GM23338 (cell line): ENCODE measurements around the gene TET2. TPM values are rescaled to one million over a fixed set of nuclear protein-coding genes. Genes with fewer than 3 reads are reported as not detected.

Source experiments
- ATAC-seq: fragments of 200-7000 bp; cut with Tn5 transposase; 3 replicates; pipeline ENCODE4 v1.9.1; 2020
- DNase-seq: peaks from one replicate; pipeline ENCODE4 v3.0.0-alpha.2; 2015; ENCODE audit warnings: low spot score
- H2AFZ ChIP-seq: fragments of 200-600 bp; sonication (generic); 2 replicates; pipeline ENCODE4 v1.8.0; 2016; ENCODE audit warnings: antibody characterized with exemption, mild to moderate bottlenecking, moderate library complexity
- H3F3A ChIP-seq: fragments of 200-600 bp; sonication (generic); replicated peaks from 2 replicates; pipeline ENCODE4 v1.8.0; 2017; ENCODE audit warnings: antibody characterized with exemption, mixed run types, low read depth
- H3K27ac ChIP-seq: fragments of 200-600 bp; sonication (generic); 2 replicates; pipeline ENCODE4 v1.6.1; 2016; ENCODE audit warnings: low read depth
- H3K27me3 ChIP-seq: fragments of 200-600 bp; sonication (generic); 2 replicates; pipeline ENCODE4 v1.8.0; 2016; ENCODE audit warnings: mild to moderate bottlenecking, mixed run types, moderate library complexity; ENCODE audit not compliant: insufficient read depth
- H3K36me3 ChIP-seq: fragments of 200-600 bp; sonication (generic); 2 replicates; pipeline ENCODE4 v1.8.0; 2016; ENCODE audit warnings: mild to moderate bottlenecking; ENCODE audit not compliant: insufficient read depth
- H3K4me1 ChIP-seq: fragments of 200-600 bp; sonication (generic); 2 replicates; pipeline ENCODE4 v1.8.0; 2016; ENCODE audit warnings: mild to moderate bottlenecking, moderate library complexity; ENCODE audit not compliant: insufficient read depth
- H3K4me2 ChIP-seq: fragments of 200-600 bp; sonication (generic); 2 replicates; pipeline ENCODE4 v1.7.1; 2017; ENCODE audit warnings: mixed run types
- H3K4me3 ChIP-seq: fragments of 200-600 bp; sonication (generic); 2 replicates; pipeline ENCODE4 v1.6.1; 2016; ENCODE audit warnings: mixed run types
- H3K79me2 ChIP-seq: fragments of 200-600 bp; sonication (generic); replicated peaks from 2 replicates; pipeline ENCODE4 v1.8.0; 2017; ENCODE audit warnings: mild to moderate bottlenecking; ENCODE audit not compliant: insufficient read depth
- H3K9me2 ChIP-seq: fragments of 200-600 bp; sonication (generic); 2 replicates; pipeline ENCODE4 v1.8.0; 2017; ENCODE audit not compliant: insufficient read depth
- H4K20me1 ChIP-seq: fragments of 200-600 bp; sonication (generic); replicated peaks from 2 replicates; pipeline ENCODE4 v1.8.0; 2017; ENCODE audit warnings: mild to moderate bottlenecking; ENCODE audit not compliant: insufficient read depth
- H3K27ac Mint-ChIP-seq: 2 replicates; pipeline ENCODE4 v1.8.0; 2020; ENCODE audit warnings: inconsistent platforms, mild to moderate bottlenecking, moderate library complexity, mixed read lengths
- H3K27me3 Mint-ChIP-seq: 3 replicates; pipeline ENCODE4 v1.8.0; 2022; ENCODE audit warnings: low read depth, mild to moderate bottlenecking, moderate library complexity, mixed read lengths, inconsistent platforms; ENCODE audit not compliant: insufficient read depth, poor library complexity
- H3K36me3 Mint-ChIP-seq: 3 replicates; pipeline ENCODE4 v1.8.0; 2021; ENCODE audit warnings: low read depth, mild to moderate bottlenecking, inconsistent platforms, moderate library complexity, mixed read lengths
- H3K4me1 Mint-ChIP-seq: 3 replicates; pipeline ENCODE4 v1.8.0; 2020; ENCODE audit warnings: mild to moderate bottlenecking, inconsistent platforms, mixed read lengths
- H3K4me3 Mint-ChIP-seq: 3 replicates; pipeline ENCODE4 v1.8.0; 2021; ENCODE audit warnings: moderate library complexity, mild to moderate bottlenecking, inconsistent platforms, mixed read lengths
- H3K9me3 Mint-ChIP-seq: 3 replicates; pipeline ENCODE4 v1.8.0; 2020; ENCODE audit warnings: moderate library complexity, mild to moderate bottlenecking, inconsistent platforms, mixed read lengths
- CREB1 ChIP-seq: fragments of 250-450 bp; sonication (Bioruptor Pico); IDR thresholded peaks from 2 replicates; pipeline ENCODE4 v1.5.0; 2020; ENCODE audit warnings: low read depth, mild to moderate bottlenecking, moderate library complexity
- EZH2phosphoT487 ChIP-seq: fragments of 200-600 bp; sonication (generic); IDR thresholded peaks from one replicate; pipeline ENCODE4 v1.8.1; 2018; ENCODE audit warnings: antibody characterized with exemption; ENCODE audit not compliant: unreplicated experiment
- JUNB ChIP-seq: IDR thresholded peaks from one replicate; pipeline ENCODE4 v1.6.1; 2016; ENCODE audit warnings: antibody characterized with exemption; ENCODE audit not compliant: unreplicated experiment
- NANOG ChIP-seq: IDR thresholded peaks from 2 replicates; pipeline ENCODE4 v1.6.1; 2016; ENCODE audit warnings: antibody characterized with exemption, borderline replicate concordance
- POLR2AphosphoS5 ChIP-seq: IDR thresholded peaks from 2 replicates; pipeline ENCODE4 v1.6.1; 2016; ENCODE audit warnings: antibody characterized with exemption, low read depth
- STAT1 ChIP-seq: IDR thresholded peaks from one replicate; pipeline ENCODE4 v1.6.1; 2016; ENCODE audit warnings: antibody characterized with exemption; ENCODE audit not compliant: unreplicated experiment
- ZNF114 ChIP-seq: fragments of 250-450 bp; sonication (Bioruptor Pico); IDR thresholded peaks from 2 replicates; pipeline ENCODE4 v1.5.0; 2020; ENCODE audit warnings: mild to moderate bottlenecking, moderate library complexity
- ZNF331 ChIP-seq: fragments of 250-450 bp; sonication (Bioruptor Pico); IDR thresholded peaks from 2 replicates; pipeline ENCODE4 v1.5.0; 2020; ENCODE audit warnings: low read depth, mild to moderate bottlenecking, moderate library complexity
- polyA plus RNA-seq: library from polyadenylated mRNA; unstranded; fragments of >200 nt; fragmentation: Nextera tagmentation; extraction: Ambion mirVana; gene quantifications from 2 replicates; pipeline ENCODE4 v1.2.1, GENCODE V29; 2016
- total RNA-seq: library from RNA; depleted of rRNA; stranded (reverse); fragments of >200 nt; shearing (Covaris generic); gene quantifications from 2 replicates; pipeline ENCODE4 v1.2.3, GENCODE V29; 2014
- TF ChIP-seq, protein P1 (sequence below), 2 experiments: fragments of 200-600 bp in 1 of 2; sonication (generic) in 1 of 2; conservative IDR thresholded peaks; 2 replicates each; pipeline versions ENCODE4 v1.5.1 to v1.6.1; 2016 to 2017; ENCODE audit warnings: antibody characterized with exemption in 2 of 2, low read depth in 2 of 2, mild to moderate bottlenecking in 2 of 2, moderate library complexity in 1 of 2
- TF ChIP-seq, protein P2 (sequence below): IDR thresholded peaks from 2 replicates; pipeline ENCODE4 v1.6.1; 2016; ENCODE audit warnings: antibody characterized with exemption
- TF ChIP-seq, protein P3 (sequence below): IDR thresholded peaks from one replicate; pipeline ENCODE4 v1.6.1; 2018; ENCODE audit warnings: antibody characterized with exemption; ENCODE audit not compliant: unreplicated experiment
- TF ChIP-seq, protein P4 (sequence below): fragments of 250-450 bp; sonication (Bioruptor Pico); IDR thresholded peaks from 2 replicates; pipeline ENCODE4 v1.5.0; 2020; ENCODE audit warnings: mild to moderate bottlenecking, moderate library complexity

Gene TET2
- total and polyA plus RNA-seq, 2 experiments from 2014 or later: 1.2 to 2.2 TPM

DNA sequence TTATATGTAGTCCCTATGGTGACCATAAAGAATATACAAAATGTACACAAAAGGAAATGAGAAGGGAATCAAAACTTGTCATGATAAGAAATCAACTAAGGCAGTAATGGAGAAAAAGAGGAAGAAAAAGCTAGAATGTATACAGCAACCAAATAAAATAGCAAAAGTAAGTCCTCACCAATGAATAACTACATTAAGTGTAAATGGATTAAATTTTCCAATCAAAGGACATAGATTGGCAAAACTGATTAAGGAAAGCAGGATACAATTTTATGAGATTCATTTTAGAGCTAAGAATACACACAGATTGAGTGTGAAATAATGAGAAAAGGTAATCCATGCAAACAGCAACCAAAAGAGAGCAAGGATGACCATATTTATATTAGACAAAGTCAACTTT lies 157.4 kb downstream of the TET2 start (continued):
- TF ChIP-seq, protein P1, sequence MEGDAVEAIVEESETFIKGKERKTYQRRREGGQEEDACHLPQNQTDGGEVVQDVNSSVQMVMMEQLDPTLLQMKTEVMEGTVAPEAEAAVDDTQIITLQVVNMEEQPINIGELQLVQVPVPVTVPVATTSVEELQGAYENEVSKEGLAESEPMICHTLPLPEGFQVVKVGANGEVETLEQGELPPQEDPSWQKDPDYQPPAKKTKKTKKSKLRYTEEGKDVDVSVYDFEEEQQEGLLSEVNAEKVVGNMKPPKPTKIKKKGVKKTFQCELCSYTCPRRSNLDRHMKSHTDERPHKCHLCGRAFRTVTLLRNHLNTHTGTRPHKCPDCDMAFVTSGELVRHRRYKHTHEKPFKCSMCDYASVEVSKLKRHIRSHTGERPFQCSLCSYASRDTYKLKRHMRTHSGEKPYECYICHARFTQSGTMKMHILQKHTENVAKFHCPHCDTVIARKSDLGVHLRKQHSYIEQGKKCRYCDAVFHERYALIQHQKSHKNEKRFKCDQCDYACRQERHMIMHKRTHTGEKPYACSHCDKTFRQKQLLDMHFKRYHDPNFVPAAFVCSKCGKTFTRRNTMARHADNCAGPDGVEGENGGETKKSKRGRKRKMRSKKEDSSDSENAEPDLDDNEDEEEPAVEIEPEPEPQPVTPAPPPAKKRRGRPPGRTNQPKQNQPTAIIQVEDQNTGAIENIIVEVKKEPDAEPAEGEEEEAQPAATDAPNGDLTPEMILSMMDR (conservative IDR thresholded peaks at IDR 0.05; ENCODE audit: low read depth in 2 of 2): no peak

DNA sequence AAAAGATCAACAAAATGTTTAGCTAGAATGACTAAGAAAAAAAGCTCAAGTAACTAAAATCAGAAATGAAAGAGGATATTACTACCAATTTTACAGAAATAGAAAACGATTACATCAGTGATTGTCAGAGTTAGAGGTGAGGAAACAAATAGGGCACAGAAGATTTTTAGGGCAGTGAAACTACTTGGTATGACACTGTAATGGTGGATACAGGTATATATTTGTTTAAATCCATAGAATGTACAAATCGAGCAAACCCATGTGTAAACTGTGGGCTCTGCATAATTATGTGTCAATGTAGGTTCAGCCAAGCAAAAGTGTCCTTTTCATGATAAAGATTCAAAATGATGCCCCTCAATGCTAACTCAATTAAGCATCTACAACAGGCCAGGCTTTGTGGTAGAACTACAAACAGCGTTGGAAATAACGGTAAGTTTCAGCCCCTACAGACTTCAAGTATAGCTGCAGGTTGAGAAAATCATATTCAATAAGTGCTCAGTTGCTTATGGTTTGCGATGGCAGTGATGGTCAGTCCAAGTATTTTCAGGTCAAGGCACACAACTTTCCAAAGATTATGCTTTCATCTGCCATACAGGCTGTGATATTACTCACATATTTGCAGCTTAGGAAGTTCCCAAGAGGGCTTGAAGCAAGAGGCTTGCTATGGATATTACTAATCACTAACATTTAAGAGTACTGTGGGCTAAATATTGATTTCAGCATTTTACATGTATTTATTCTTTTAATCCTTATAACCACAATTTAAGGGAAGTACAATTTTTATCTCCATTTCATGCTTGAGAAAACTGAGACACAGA lies 158.6 kb downstream of the TET2 start:
- Mint-ChIP-seq H3K4me1 (no peaks in the 10 kb centered on the region), H3K36me3 (no peaks in the 10 kb centered on the region; the same call in 2 of the 3 replicates), H3K4me3 (no peak overlapping the region), H3K27me3 (no peaks in the 10 kb centered on the region), H3K27ac (no peak overlapping the region), H3K9me3 (peaks cover 31% of the 10 kb centered on the region)
- H3K9me2 ChIP-seq: no peaks in the 10 kb centered on the region
- no peak overlapping the region for H3K4me3 ChIP-seq
- no peak for ATAC-seq
- H3K79me2 ChIP-seq: no peaks in the 10 kb centered on the region
- H3K27ac ChIP-seq: no peak overlapping the region
- no peaks in the 10 kb centered on the region for H4K20me1 ChIP-seq
- no peaks in the 10 kb centered on the region for H3F3A ChIP-seq
- 0 out of 2 replicates have a peak, but pooled peaks cover 4% of the 10 kb centered on the region for H3K36me3 ChIP-seq
- no peaks in the 10 kb centered on the region for H3K27me3 ChIP-seq
- DNase-seq: no peak
- no peaks in the 10 kb centered on the region for H3K4me1 ChIP-seq
- no peak overlapping the region for H2AFZ ChIP-seq
- no peak overlapping the region for H3K4me2 ChIP-seq
- TF ChIP-seq ZNF114 (CRISPR knock-in tag): no peak
- TF ChIP-seq JUNB: no peak
- TF ChIP-seq, protein P2, sequence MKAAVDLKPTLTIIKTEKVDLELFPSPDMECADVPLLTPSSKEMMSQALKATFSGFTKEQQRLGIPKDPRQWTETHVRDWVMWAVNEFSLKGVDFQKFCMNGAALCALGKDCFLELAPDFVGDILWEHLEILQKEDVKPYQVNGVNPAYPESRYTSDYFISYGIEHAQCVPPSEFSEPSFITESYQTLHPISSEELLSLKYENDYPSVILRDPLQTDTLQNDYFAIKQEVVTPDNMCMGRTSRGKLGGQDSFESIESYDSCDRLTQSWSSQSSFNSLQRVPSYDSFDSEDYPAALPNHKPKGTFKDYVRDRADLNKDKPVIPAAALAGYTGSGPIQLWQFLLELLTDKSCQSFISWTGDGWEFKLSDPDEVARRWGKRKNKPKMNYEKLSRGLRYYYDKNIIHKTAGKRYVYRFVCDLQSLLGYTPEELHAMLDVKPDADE: no peak
- TF ChIP-seq ZNF331 (CRISPR knock-in tag): no peak
- TF ChIP-seq CREB1: no peak
- TF ChIP-seq, protein P3, sequence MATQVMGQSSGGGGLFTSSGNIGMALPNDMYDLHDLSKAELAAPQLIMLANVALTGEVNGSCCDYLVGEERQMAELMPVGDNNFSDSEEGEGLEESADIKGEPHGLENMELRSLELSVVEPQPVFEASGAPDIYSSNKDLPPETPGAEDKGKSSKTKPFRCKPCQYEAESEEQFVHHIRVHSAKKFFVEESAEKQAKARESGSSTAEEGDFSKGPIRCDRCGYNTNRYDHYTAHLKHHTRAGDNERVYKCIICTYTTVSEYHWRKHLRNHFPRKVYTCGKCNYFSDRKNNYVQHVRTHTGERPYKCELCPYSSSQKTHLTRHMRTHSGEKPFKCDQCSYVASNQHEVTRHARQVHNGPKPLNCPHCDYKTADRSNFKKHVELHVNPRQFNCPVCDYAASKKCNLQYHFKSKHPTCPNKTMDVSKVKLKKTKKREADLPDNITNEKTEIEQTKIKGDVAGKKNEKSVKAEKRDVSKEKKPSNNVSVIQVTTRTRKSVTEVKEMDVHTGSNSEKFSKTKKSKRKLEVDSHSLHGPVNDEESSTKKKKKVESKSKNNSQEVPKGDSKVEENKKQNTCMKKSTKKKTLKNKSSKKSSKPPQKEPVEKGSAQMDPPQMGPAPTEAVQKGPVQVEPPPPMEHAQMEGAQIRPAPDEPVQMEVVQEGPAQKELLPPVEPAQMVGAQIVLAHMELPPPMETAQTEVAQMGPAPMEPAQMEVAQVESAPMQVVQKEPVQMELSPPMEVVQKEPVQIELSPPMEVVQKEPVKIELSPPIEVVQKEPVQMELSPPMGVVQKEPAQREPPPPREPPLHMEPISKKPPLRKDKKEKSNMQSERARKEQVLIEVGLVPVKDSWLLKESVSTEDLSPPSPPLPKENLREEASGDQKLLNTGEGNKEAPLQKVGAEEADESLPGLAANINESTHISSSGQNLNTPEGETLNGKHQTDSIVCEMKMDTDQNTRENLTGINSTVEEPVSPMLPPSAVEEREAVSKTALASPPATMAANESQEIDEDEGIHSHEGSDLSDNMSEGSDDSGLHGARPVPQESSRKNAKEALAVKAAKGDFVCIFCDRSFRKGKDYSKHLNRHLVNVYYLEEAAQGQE: no peak
- no peak for TF ChIP-seq POLR2AphosphoS5
- TF ChIP-seq, protein P4, sequence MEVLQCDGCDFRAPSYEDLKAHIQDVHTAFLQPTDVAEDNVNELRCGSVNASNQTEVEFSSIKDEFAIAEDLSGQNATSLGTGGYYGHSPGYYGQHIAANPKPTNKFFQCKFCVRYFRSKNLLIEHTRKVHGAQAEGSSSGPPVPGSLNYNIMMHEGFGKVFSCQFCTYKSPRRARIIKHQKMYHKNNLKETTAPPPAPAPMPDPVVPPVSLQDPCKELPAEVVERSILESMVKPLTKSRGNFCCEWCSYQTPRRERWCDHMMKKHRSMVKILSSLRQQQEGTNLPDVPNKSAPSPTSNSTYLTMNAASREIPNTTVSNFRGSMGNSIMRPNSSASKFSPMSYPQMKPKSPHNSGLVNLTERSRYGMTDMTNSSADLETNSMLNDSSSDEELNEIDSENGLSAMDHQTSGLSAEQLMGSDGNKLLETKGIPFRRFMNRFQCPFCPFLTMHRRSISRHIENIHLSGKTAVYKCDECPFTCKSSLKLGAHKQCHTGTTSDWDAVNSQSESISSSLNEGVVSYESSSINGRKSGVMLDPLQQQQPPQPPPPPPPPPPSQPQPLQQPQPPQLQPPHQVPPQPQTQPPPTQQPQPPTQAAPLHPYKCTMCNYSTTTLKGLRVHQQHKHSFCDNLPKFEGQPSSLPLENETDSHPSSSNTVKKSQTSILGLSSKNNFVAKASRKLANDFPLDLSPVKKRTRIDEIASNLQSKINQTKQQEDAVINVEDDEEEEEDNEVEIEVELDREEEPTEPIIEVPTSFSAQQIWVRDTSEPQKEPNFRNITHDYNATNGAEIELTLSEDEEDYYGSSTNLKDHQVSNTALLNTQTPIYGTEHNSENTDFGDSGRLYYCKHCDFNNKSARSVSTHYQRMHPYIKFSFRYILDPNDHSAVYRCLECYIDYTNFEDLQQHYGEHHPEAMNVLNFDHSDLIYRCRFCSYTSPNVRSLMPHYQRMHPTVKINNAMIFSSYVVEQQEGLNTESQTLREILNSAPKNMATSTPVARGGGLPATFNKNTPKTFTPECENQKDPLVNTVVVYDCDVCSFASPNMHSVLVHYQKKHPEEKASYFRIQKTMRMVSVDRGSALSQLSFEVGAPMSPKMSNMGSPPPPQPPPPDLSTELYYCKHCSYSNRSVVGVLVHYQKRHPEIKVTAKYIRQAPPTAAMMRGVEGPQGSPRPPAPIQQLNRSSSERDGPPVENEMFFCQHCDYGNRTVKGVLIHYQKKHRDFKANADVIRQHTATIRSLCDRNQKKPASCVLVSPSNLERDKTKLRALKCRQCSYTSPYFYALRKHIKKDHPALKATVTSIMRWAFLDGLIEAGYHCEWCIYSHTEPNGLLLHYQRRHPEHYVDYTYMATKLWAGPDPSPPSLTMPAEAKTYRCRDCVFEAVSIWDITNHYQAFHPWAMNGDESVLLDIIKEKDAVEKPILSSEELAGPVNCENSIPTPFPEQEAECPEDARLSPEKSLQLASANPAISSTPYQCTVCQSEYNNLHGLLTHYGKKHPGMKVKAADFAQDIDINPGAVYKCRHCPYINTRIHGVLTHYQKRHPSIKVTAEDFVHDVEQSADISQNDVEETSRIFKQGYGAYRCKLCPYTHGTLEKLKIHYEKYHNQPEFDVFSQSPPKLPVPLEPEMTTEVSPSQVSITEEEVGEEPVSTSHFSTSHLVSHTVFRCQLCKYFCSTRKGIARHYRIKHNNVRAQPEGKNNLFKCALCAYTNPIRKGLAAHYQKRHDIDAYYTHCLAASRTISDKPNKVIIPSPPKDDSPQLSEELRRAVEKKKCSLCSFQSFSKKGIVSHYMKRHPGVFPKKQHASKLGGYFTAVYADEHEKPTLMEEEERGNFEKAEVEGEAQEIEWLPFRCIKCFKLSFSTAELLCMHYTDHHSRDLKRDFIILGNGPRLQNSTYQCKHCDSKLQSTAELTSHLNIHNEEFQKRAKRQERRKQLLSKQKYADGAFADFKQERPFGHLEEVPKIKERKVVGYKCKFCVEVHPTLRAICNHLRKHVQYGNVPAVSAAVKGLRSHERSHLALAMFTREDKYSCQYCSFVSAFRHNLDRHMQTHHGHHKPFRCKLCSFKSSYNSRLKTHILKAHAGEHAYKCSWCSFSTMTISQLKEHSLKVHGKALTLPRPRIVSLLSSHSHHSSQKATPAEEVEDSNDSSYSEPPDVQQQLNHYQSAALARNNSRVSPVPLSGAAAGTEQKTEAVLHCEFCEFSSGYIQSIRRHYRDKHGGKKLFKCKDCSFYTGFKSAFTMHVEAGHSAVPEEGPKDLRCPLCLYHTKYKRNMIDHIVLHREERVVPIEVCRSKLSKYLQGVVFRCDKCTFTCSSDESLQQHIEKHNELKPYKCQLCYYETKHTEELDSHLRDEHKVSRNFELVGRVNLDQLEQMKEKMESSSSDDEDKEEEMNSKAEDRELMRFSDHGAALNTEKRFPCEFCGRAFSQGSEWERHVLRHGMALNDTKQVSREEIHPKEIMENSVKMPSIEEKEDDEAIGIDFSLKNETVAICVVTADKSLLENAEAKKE (CRISPR knock-in tag): no peak
- no peak for TF ChIP-seq STAT1
- TF ChIP-seq EZH2phosphoT487: no peak
- TF ChIP-seq NANOG: no peak
